Inflammatory macrophage (primary cell): ENCODE data around the gene THEM4.

Experiments used
- DNase-seq, 2 donors: peaks; one replicate each; pipeline ENCODE4 v3.0.0-alpha.2; 2020 to 2022
- total RNA-seq, 18 experiments: gene quantifications; one replicate each; lab custom pipeline; 2026; ENCODE audit warnings: mixed read lengths in 6 of 18, inconsistent platforms in 2 of 18; lab: John Stamatoyannopoulos, UW

The THEM4 gene
- 5.3 to 23.2 (median 14.6) reads per million in 18 experiments for total RNA-seq

- peak; percentile 98 for DNase-seq
Measured at GRCh38 chr1:151909167-151910149, at the start of gene THEM4. Gene THEM4 (minus strand): TSS chr1:151909511. CDS start chr1:151909458, 53 bp downstream.

DNA sequence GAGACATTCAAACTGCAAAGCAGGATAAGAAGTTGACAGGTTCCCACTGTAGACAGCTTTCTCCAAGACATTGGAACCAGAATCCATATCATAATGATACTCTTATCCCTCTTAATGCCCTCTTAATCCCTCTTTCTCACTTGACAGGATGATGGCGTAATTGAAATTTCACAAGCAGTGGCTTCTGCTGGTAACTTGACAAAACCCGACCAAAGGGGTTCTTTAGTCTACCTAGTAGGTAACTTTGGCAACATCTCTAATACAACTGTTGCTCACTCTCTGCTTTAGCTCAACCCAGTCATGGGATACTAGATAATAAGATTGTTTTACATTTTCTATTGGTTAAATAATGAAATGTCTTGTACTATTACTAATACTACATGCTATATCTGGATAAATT, 49.6 kb upstream of the THEM4 start:
- DNase-seq, result peak in 1 of 2 donors; percentile 39

- no peak for DNase-seq
Measured at GRCh38 chr1:151956957-151957497, 47.7 kb upstream of the THEM4 start.

- no peak for DNase-seq
Measured at GRCh38 chr1:151953409-151954094, 44.2 kb upstream of the THEM4 start.

DNA sequence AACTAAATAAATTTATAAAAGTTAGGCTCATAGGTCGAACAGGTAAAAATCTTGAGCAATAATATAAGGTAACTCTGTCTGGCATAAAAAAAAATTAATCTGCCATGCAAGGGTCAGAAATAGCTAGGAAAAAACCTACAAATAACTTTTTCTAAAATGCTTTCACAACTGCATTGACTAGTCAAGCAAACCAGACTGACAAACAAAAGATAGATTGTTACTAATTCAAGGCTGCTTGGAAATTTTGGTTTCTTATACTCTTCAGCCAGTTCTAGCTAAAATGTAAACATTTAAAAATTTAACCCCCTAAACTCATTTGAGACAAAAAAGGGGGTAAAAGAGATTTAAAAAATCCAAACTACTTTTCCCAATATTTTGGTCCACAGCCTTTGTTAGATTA, 43.5 kb upstream of the THEM4 start:
- DNase-seq, result no peak

DNA sequence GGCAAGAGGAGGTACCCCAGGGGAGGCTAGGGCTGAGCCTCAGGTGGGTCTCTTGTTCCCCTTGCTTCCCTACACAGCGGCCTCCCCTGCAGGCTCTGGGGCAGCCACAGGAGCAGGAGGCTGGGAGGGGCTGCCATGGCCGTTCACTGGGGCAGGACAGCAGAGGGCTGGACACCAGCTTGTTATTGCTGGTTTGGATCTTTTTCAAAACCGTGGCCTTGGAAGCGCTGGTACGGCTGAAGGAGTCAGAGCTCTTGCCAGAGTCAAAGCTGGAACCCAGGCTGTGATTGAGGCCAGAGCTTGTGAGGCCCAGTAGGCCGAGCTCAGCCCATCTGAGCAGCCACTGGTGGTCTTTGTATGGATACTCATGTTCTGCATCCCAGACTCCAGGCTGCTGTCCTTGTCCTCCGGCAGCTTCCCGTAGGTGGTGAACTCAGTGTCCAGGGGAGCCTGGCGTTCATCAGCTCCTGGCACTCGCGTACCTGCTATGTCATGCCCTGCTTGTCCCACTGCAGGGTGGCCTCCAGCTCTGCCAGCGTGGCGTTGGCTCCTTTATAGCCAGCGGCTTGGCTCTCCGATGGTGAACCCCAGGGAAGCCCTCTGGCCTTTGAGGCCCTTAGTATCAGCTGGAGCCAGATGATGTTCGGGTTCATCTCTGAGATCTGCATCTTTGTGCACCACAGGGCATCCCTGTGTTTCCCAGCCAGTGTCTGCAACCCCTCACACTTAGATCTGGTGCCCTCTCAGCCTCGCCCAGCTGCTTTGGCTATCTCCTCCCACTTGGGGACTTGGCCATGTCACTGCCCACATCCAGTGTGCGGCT, 40.3 kb upstream of the THEM4 start:
- no peak for DNase-seq

DNA sequence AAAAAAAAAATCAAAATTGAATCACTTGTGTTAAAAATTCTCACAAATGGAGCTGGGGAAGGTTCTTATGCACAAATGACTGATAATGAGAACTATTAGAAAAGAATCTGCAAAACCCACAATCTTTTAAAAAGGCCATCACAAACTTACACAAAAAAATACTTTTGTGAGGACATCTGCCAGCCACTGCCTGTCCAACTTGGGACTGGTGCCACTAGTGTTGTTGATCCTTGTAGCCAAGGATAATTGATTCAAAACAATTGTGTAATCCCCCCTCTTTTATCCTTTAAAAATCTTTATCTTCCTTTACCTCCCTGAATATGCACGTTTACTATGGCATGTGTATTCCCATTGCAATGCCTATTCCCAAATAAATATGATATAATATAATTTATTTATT, 39.2 kb upstream of the THEM4 start:
- no peak for DNase-seq

- DNase-seq, result no peak
Measured at GRCh38 chr1:151947140-151947539, 37.8 kb upstream of the THEM4 start.

DNA sequence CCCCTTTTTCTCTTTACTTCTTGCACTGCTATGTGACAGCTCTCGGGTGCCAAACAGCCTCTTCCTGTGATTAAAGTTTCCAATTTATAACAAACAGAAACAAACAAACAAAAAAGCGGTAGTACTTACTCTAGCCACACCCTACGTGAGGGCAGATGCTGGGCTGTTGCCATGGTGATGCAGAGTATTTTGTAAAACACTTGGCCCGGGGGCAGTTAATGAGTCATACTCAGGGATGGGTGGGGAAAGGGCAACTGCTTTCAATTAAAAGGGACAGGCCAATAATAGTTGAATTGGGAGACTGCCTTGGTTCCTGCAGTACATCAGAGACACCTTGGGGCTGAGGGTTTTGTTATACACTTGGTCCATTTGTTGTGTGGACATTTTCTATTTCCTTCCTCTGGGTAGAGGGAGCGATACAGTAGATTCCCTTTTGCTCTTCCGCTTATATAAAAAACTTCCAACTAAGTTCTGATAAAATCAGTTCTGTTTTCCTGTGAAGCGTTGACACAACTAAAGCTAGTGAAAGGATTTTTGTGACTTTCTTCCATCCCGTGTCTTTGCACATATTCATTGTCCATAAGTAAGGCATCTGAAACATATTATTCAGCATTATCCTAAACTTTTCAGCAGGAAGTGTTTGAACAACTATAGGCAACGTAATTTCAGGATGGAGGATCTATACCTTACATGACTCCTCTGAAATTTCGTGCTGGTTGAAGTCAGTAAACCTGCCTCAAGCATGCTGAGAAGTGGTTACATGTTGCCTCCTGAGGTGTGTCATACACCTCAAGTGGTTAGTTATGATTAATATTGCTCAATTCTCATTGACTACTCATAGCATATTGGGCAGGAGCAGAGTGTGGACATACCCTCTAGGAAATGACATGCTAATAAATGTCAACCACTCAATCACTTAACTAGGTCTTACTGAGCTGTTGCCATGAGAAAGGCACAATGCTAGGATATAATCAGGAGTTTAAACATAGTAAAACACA, 36.7 kb upstream of the THEM4 start:
- peak; percentile 98 to 99 for DNase-seq

GRCh38 chr1:151944857-151945575, 35.7 kb upstream of the THEM4 start:
- DNase-seq, result no peak

GRCh38 chr1:151944126-151944856, 35.0 kb upstream of the THEM4 start:
- peak; percentile 66 to 87 for DNase-seq

DNA sequence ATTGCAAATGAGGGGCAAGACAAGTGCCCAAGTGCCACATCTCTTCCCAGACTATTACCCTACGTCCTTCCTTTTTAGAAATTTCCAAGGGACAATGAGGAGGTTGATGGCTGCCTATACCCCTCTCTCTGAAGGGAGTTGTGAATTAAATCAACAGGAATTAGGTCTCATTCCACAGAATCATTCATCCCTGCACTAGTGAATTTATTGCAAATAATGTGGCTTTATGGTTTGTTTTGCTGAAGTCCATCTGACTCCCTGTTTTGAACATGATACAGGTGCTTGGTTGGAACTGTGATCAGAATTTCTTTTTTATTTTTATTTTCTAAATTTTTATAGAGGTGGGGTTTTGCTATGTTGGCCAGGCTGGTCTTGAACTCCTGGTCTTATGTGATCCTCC, 34.3 kb upstream of the THEM4 start:
- no peak for DNase-seq

DNA sequence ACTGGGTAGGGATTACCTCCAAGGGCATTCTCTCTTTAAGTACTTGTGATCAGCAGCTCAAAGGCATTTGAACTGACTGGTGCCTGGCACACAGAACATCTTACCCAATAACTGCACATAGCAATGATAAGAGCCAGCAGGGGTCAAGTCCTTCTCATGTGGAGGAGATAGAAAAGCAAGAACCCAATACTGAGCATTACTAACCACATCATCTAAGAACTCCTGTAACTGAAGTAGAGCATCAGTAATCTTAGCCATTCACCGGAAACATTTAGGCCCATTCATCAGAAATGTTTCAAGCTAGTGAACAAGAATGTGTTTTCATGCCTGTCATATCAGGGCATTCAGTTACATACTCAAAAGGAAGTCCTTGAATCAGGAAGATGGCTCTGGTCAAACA, 33.6 kb upstream of the THEM4 start:
- no peak for DNase-seq

GRCh38 chr1:151940541-151940940, 31.2 kb upstream of the THEM4 start:
- DNase-seq, result peak; percentile 15 to 25

DNA sequence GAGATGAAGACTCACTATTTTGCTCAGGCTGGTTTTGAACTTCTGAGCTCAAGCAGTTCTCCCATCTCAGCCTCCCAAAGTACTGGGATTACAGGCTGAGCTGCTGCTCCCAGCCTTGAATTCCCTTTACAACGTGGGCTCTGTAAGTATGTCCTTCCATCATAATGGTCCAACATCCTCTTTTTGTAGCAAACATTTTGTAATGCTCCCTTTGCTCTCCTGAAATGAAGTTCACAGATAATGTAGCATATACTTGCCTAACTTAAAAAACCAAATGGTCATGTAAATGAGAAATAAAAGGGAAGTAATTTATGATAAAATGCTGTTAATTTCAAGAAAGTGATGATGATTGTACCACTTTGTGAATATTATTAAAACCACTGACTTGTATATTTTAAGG, 30.5 kb upstream of the THEM4 start:
- peak; percentile 49 to 81 for DNase-seq

DNA sequence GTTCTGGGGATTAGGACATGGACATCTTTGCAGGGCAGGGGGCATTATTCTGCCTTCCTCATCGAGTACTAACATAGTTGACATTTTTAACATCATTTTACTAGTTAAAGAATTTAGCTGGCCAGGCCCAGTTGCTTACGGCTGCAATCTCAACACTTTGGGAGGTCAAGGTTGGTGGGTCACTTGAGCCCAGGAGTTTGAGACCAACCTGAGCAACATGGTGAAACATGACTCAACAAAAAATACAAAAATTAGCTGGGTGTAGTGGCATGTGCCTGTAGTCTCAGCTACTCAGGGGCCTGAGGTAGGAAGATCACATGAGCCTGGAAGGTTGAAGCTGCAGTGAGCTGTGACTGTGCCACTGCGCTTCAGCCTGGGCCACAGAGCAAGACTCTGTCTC, 29.8 kb upstream of the THEM4 start:
- no peak for DNase-seq

DNA sequence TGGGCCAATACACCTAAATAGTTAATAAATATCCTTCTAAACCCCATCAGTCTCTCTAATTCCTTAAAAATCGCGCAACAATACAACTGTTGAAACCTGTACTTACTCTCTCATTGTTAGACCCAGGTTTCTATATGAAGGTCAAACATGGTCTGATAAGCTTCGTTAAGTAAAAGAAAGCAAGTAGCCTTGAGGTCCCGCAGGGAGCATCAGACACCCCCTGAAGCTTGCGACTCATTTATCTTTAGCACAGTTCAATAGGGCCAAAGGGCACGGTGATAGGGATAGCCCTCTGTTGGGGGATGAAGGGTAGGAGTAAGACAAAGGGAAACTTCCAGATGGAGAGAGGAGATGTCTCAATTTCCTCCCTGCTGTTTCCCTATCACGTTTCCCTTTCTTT, 27.3 kb upstream of the THEM4 start:
- no peak for DNase-seq

DNA sequence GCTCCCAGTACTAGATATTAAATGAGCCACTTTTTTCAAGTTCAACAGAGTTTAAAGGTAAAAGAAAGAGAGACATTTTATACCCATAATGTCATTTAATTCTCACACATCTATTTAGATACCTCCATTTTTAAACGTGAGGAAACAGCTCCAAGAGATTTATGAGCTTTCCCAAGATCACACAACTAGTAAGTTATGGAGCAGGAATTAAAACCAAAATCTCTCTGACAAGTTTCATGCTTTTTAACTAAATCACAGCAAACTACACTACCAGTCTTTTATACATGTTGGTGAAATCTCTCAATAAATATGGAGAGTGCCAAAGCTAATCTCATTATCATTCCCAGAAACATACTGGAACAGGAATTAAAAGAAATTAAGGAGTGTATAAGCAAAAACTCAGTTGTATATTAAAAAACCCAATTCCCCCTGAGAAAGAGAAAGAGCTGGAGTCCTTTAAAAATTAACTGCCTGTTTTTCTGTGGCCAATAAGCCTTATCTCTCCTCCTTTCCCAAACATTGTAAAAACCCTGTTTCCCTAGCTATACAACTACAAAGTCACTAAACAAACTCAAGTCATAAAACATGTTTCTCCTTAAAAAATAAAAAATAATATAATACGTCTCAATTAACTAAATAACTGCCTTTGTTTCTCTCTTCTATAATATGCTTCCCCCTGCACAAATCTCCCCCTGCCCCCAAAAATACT, 26.7 kb upstream of the THEM4 start:
- no peak for DNase-seq

DNA sequence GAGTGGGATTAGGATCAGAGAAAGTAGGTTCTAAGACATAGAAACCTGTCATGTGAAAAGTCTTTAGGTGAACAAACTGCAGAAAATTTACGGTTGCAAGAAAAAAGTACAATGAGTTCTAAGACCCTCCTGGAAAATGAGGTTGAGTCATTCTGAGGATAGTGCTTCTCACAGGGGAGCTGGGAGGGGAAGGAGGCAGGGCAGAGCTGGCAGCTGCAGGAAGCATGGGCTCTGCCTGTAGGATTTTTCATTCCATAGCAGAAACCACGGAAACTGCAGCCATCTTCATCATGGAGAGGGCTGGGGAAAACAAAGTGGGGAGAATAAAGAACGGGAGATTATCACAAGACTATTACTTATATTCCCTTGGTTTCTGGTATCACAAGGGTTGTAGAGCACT, 25.8 kb upstream of the THEM4 start:
- DNase-seq, result no peak
